GM18499 (cell line): ENCODE data around the gene SMYD3.

ENCODE experiments used
- ATAC-seq: cut with Tn5 transposase; IDR thresholded peaks from one replicate; pipeline ENCODE4 v1.9.1; 2021; ENCODE audit warnings: moderate number of reproducible peaks; ENCODE audit not compliant: insufficient read depth, unreplicated experiment

SMYD3 gene

GRCh38 chr1:245807954-245808719, 698.9 kb downstream of the SMYD3 start:
- no peak for ATAC-seq

- peak; percentile 83 for ATAC-seq
Observed at GRCh38 chr1:245807306-245807705, 699.8 kb downstream of the SMYD3 start.

- ATAC-seq: no peak
Observed at GRCh38 chr1:245805532-245805931, 701.5 kb downstream of the SMYD3 start.

GRCh38 chr1:245804696-245805095, 702.4 kb downstream of the SMYD3 start:
- no peak for ATAC-seq

GRCh38 chr1:245803666-245804037, 703.4 kb downstream of the SMYD3 start:
- no peak for ATAC-seq

- ATAC-seq: no peak
Observed at GRCh38 chr1:245802941-245803665, 704.0 kb downstream of the SMYD3 start.

- ATAC-seq: no peak
Observed at GRCh38 chr1:245800901-245801605, 706.0 kb downstream of the SMYD3 start.

GRCh38 chr1:245798349-245798711, 708.7 kb downstream of the SMYD3 start:
- ATAC-seq: no peak

- ATAC-seq: no peak
Observed at GRCh38 chr1:245797592-245798348, 709.3 kb downstream of the SMYD3 start.

GRCh38 chr1:245791410-245792312, 715.4 kb downstream of the SMYD3 start:
- no peak for ATAC-seq

- no peak for ATAC-seq
Observed at GRCh38 chr1:245790441-245790840, 716.6 kb downstream of the SMYD3 start.

GRCh38 chr1:245788886-245789285, 718.2 kb downstream of the SMYD3 start:
- ATAC-seq: no peak

GRCh38 chr1:245788269-245788668, 718.8 kb downstream of the SMYD3 start:
- ATAC-seq: no peak

GRCh38 chr1:245786948-245787347, 720.1 kb downstream of the SMYD3 start:
- no peak for ATAC-seq

GRCh38 chr1:245779797-245780755, 727.0 kb downstream of the SMYD3 start:
- no peak for ATAC-seq

- no peak for ATAC-seq
Observed at GRCh38 chr1:245777752-245778151, 729.3 kb downstream of the SMYD3 start.

- no peak for ATAC-seq
Observed at GRCh38 chr1:245776694-245777332, 730.3 kb downstream of the SMYD3 start.

GRCh38 chr1:245776139-245776538, 730.9 kb downstream of the SMYD3 start:
- ATAC-seq: no peak
